Transverse colon (tissue), 4 donors: ENCODE results near the gene SMIM3. TPM values are rescaled to one million over a fixed set of nuclear protein-coding genes. Genes with fewer than 3 reads are reported as not detected.
"Not testable (repeated sequence)": the region's sequence is repeated elsewhere in the genome, so short reads cannot be mapped to it uniquely, and the experiment has no call there.

Experiments
- DNase-seq: peaks from one replicate; pipeline ENCODE4 v3.0.0-alpha.2; 2019
- H3K27ac ChIP-seq, 4 donors: fragments of 200-600 bp; sonication (generic); 2 replicates each; pipeline ENCODE4 v1.5.1; 2016 to 2018; ENCODE audit warnings: inconsistent platforms in 4 of 4
- H3K27me3 ChIP-seq: fragments of 200-600 bp; sonication (generic); 2 replicates; pipeline ENCODE4 v1.5.1; 2017; ENCODE audit warnings: inconsistent platforms
- H3K36me3 ChIP-seq, 4 donors: fragments of 200-600 bp; sonication (generic); 2 replicates each; pipeline ENCODE4 v1.5.1; 2017 to 2019; ENCODE audit warnings: inconsistent platforms in 4 of 4
- H3K4me1 ChIP-seq, 4 donors: fragments of 200-600 bp; sonication (generic); 2 replicates each; pipeline ENCODE4 v1.5.1; 2017 to 2020; ENCODE audit warnings: inconsistent platforms in 4 of 4
- H3K4me3 ChIP-seq, 4 donors: fragments of 200-600 bp; sonication (generic); 1 replicate in 1 of 4; 2 replicates in 3 of 4; pipeline versions ENCODE4 v1.5.1 to v1.6.1; 2017 to 2019; ENCODE audit warnings: inconsistent platforms in 4 of 4
- H3K9me3 ChIP-seq, 2 donors: fragments of 200-600 bp; sonication (generic); 2 replicates each; pipeline ENCODE4 v1.5.1; 2017 to 2019; ENCODE audit warnings: inconsistent platforms in 2 of 2
- CTCF ChIP-seq, 5 experiments: fragments of 200-600 bp in 3 of 5; fragments of 450-650 bp in 2 of 5; sonication (generic) in 3 of 5; IDR thresholded peaks; 1 replicate in 2 of 5; 2 replicates in 3 of 5; pipeline ENCODE4 v1.5.1; 2016 to 2017; ENCODE audit warnings: antibody characterized with exemption in 5 of 5, inconsistent platforms in 3 of 5, mild to moderate bottlenecking in 2 of 5, moderate library complexity in 1 of 5
- EP300 ChIP-seq: sonication (generic); formaldehyde crosslinking; IDR thresholded peaks from one replicate; pipeline ENCODE4 v1.6.1; 2017; ENCODE audit warnings: antibody characterized with exemption, low read depth
- POLR2A ChIP-seq: fragments of 450-650 bp; IDR thresholded peaks from one replicate; pipeline ENCODE4 v1.6.1; 2016; ENCODE audit warnings: antibody characterized with exemption, mild to moderate bottlenecking, moderate library complexity
- POLR2AphosphoS5 ChIP-seq, 3 donors: sonication (generic); formaldehyde crosslinking; IDR thresholded peaks; one replicate each; pipeline ENCODE4 v1.6.1; 2016; ENCODE audit warnings: antibody characterized with exemption in 3 of 3
- WGBS, 2 donors: methylation state at CpG; one replicate each; pipeline ENCODE4 v1.1.5; 2018; ENCODE audit warnings: low coverage in 1 of 2; 5-methylcytosine and 5-hydroxymethylcytosine counted together
- in situ Hi-C, 4 donors: fragments of 200-750 bp; cut with MboI; loops; one replicate each; pipeline versions ENCODE4 v1.15.0 to v1.15.1; 2017; ENCODE audit warnings: low sequenced_read_pairs in 3 of 4, low pct_ligation_motif_present in 1 of 4, low pct_unique_long_range_greater_than_20kb in 1 of 4
- intact Hi-C: fragments of 100-400 bp; cut with DNase I; formaldehyde crosslinking; loops from one replicate; pipeline ENCODE4 v1.15.1; 2023; ENCODE audit warnings: low total_unique reads
- total RNA-seq, 4 donors: library from RNA; depleted of rRNA; stranded (reverse); fragments of >200 nt; gene quantifications; one replicate each; pipeline ENCODE4 v1.1.0, GENCODE V29; 2016

SMIM3 gene
- total RNA-seq, 4 donors from 2014 or later = 19.1 to 22.4 (median 20.4) TPM

GRCh38 chr5:150809363-150809762 lies 30.8 kb downstream of the SMIM3 start:
- in situ Hi-C loops = no loop called here
- 82 to 100% methylated on average over 2 to 3 of the region's 3 CpGs for WGBS, 2 donors
- H3K9me3 ChIP-seq = no peaks in the 10 kb centered on the region

GRCh38 chr5:150815010-150815409 lies 36.5 kb downstream of the SMIM3 start:
- intact Hi-C loops (no loop called here), in situ Hi-C loops (no loop called here)
- no peaks in the 10 kb centered on the region for H3K36me3 ChIP-seq
- H3K27ac ChIP-seq = no peak overlapping the region
- DNase-seq = no peak
- H3K9me3 ChIP-seq = peaks cover 3 to 6% of the 10 kb centered on the region in 2 donors
- no peak for TF ChIP-seq CTCF (IDR thresholded peaks at IDR 0.05)
- TF ChIP-seq POLR2AphosphoS5 (IDR thresholded peaks at IDR 0.05) = no peak
- TF ChIP-seq POLR2A = no peak
- no peak for TF ChIP-seq EP300
- no peak overlapping the region for H3K4me3 ChIP-seq
- peaks cover 69% of the 10 kb centered on the region for H3K27me3 ChIP-seq
- H3K4me1 ChIP-seq = peaks cover 0 to 9% (median 3%) of the 10 kb centered on the region in 4 donors

More at GRCh38 chr5:150809363-150809762, 30.8 kb downstream of the SMIM3 start:
- Histone ChIP-seq H3K4me3 (no peak overlapping the region), H3K27me3 (peaks cover 58% of the 10 kb centered on the region), H3K4me1 (no peaks in the 10 kb centered on the region), H3K27ac (no peak overlapping the region), H3K36me3 (no peaks in the 10 kb centered on the region)
- no peak for TF ChIP-seq POLR2A
- no peak for TF ChIP-seq EP300
- no peak for TF ChIP-seq CTCF (IDR thresholded peaks at IDR 0.05)
- no peak for TF ChIP-seq POLR2AphosphoS5 (IDR thresholded peaks at IDR 0.05)
- no peak for DNase-seq
- intact Hi-C loops = no loop called here

- H3K27me3 ChIP-seq = peaks cover 68% of the 10 kb centered on the region
- 87% methylated on average over 2 of the region's 2 CpGs; no CpG with 5 or more reads in 1 of the 2 donors for WGBS, 2 donors
- peaks cover 3 to 6% of the 10 kb centered on the region in 2 donors for H3K9me3 ChIP-seq
- no peak overlapping the region for H3K27ac ChIP-seq
- H3K4me1 ChIP-seq = peaks cover 0 to 9% (median 3%) of the 10 kb centered on the region in 4 donors
- in situ Hi-C loops (no loop called here), intact Hi-C loops (no loop called here)
- no peaks in the 10 kb centered on the region for H3K36me3 ChIP-seq
- TF ChIP-seq POLR2A (no peak), POLR2AphosphoS5 (IDR thresholded peaks at IDR 0.05) (no peak), CTCF (IDR thresholded peaks at IDR 0.05) (no peak), EP300 (no peak)
- DNase-seq = no peak
- H3K4me3 ChIP-seq = no peak overlapping the region
Measured at GRCh38 chr5:150816946-150817345, 38.4 kb downstream of the SMIM3 start.

GRCh38 chr5:150829744-150830143 lies 51.2 kb downstream of the SMIM3 start:
- in situ Hi-C loops (loop anchor here in 1 of 4 donors (25.0 kb wide), 1 partner anchor 267 kb away; no protein-coding TSS in a partner anchor), intact Hi-C loops (no loop called here)
- Histone ChIP-seq H3K27ac (no peak overlapping the region), H3K27me3 (no peaks in the 10 kb centered on the region), H3K4me1 (no peaks in the 10 kb centered on the region), H3K9me3 (peaks cover 5 to 28% of the 10 kb centered on the region in 2 donors), H3K36me3 (no peaks in the 10 kb centered on the region), H3K4me3 (no peak overlapping the region)
- DNase-seq = no peak
- no peak for TF ChIP-seq EP300
- no peak for TF ChIP-seq POLR2AphosphoS5 (IDR thresholded peaks at IDR 0.05)
- WGBS, 2 donors = 67 to 74% methylated on average over 3 to 5 of the region's 5 CpGs

- intact Hi-C loops, H3K27ac ChIP-seq, DNase-seq, H3K27me3 ChIP-seq, H3K36me3 ChIP-seq, H3K4me1 ChIP-seq, H3K4me3 ChIP-seq: not testable (repeated sequence)
- peaks cover 5 to 28% of the 10 kb centered on the region in 2 donors for H3K9me3 ChIP-seq
- in situ Hi-C loops = loop anchor here in 1 of 4 donors (25.0 kb wide), 1 partner anchor 270 kb away; no protein-coding TSS in a partner anchor
- WGBS, 2 donors = 86 to 88% methylated on average over 3 of the region's 3 CpGs
Measured at GRCh38 chr5:150831821-150832220, 53.3 kb downstream of the SMIM3 start.
